K562 (cell line): ENCODE data around the gene LRRC7.

ENCODE experiments used
- CHD1 ChIP-seq: fragments of 200-600 bp; sonication (generic); IDR thresholded peaks from one replicate; pipeline ENCODE4 v1.6.1; 2012; ENCODE audit warnings: mild to moderate bottlenecking, moderate library complexity, low read length, inconsistent platforms
- EP300 ChIP-seq: IDR thresholded peaks from 2 replicates; pipeline ENCODE4 v1.6.1; 2012; ENCODE audit warnings: low read length, improper control_type of control experiment
- FOXK1 ChIP-seq: sonication (generic); formaldehyde crosslinking; IDR thresholded peaks from 2 replicates; pipeline ENCODE4 v1.8.0; 2022; ENCODE audit warnings: missing genetic modification reagents, mild to moderate bottlenecking, borderline replicate concordance
- GTF2E2 ChIP-seq: fragments of 200-800 bp; sonication (Bioruptor generic); IDR thresholded peaks from 2 replicates; pipeline ENCODE4 v1.6.1; 2016; ENCODE audit warnings: missing genetic modification characterization, missing compliant biosample characterization
- HDAC6 ChIP-seq: IDR thresholded peaks from 2 replicates; pipeline ENCODE4 v1.6.1; 2012; ENCODE audit warnings: low read depth, mild to moderate bottlenecking, control low read depth, inconsistent platforms, low read length, moderate library complexity
- RBFOX2 ChIP-seq: fragments of 200-400 bp; formaldehyde crosslinking; IDR thresholded peaks from 2 replicates; pipeline ENCODE4 v1.6.1; 2017; ENCODE audit warnings: low read depth, mild to moderate bottlenecking, low read length, moderate library complexity
- SREBF2 ChIP-seq: sonication (generic); formaldehyde crosslinking; IDR thresholded peaks from 2 replicates; pipeline ENCODE4 v1.4.0; 2020; ENCODE audit warnings: mild to moderate bottlenecking, missing genetic modification reagents
- ZBED1 ChIP-seq: IDR thresholded peaks from 2 replicates; pipeline ENCODE4 v1.6.1; 2014
- ZNF253 ChIP-seq: fragments of 250-450 bp; sonication (Bioruptor Pico); conservative IDR thresholded peaks from 2 replicates; pipeline ENCODE4 v1.6.1; 2021; ENCODE audit warnings: mild to moderate bottlenecking
- TF ChIP-seq, protein P1 (sequence below): fragments of 250-450 bp; sonication (Bioruptor Pico); IDR thresholded peaks from 2 replicates; pipeline ENCODE4 v1.5.0; 2021; ENCODE audit warnings: mild to moderate bottlenecking, moderate library complexity
- TF ChIP-seq, protein P2 (sequence below), 3 experiments: IDR thresholded peaks in 2 of 3; conservative IDR thresholded peaks in 1 of 3; 2 replicates each; pipeline ENCODE4 v1.5.1; 2011 to 2012; ENCODE audit warnings: low read length in 3 of 3, mild to moderate bottlenecking in 3 of 3, control low read depth in 2 of 3, improper control_type of control experiment in 1 of 3, inconsistent platforms in 1 of 3, low read depth in 1 of 3, mixed read lengths in 1 of 3, moderate library complexity in 1 of 3; ENCODE audit not compliant: insufficient read depth in 2 of 3
- TF ChIP-seq, protein P3 (sequence below): sonication (generic); formaldehyde crosslinking; IDR thresholded peaks from 2 replicates; pipeline ENCODE4 v1.9.0; 2022; ENCODE audit warnings: mild to moderate bottlenecking, missing genetic modification reagents

DNA sequence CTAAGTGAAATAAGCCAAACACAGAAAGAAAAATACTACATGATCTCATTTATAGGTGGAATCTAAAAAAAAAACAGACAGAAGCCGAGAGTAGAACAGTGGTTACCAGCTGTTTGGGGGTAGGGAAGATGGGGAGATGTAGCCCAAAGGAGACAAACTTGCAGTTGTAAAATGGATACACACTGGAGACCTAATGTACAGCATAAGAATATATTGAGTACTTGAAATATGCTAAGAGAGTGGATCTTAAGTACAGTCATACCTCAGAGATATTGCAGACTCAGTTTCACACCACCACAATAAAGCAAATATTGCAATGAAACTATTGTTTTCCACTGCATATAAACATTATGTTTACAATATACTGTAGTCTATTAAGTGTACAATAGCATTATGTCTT, 320.9 kb downstream of the LRRC7 start:
- TF ChIP-seq RBFOX2 (no peak), ZNF253 (CRISPR knock-in tag) (no peak), CHD1 (no peak), EP300 (no peak), FOXK1 (no peak), SREBF2 (CRISPR knock-in tag) (no peak), ZBED1 (no peak), GTF2E2 (tag) (no peak), HDAC6 (no peak)
- TF ChIP-seq, protein P1, sequence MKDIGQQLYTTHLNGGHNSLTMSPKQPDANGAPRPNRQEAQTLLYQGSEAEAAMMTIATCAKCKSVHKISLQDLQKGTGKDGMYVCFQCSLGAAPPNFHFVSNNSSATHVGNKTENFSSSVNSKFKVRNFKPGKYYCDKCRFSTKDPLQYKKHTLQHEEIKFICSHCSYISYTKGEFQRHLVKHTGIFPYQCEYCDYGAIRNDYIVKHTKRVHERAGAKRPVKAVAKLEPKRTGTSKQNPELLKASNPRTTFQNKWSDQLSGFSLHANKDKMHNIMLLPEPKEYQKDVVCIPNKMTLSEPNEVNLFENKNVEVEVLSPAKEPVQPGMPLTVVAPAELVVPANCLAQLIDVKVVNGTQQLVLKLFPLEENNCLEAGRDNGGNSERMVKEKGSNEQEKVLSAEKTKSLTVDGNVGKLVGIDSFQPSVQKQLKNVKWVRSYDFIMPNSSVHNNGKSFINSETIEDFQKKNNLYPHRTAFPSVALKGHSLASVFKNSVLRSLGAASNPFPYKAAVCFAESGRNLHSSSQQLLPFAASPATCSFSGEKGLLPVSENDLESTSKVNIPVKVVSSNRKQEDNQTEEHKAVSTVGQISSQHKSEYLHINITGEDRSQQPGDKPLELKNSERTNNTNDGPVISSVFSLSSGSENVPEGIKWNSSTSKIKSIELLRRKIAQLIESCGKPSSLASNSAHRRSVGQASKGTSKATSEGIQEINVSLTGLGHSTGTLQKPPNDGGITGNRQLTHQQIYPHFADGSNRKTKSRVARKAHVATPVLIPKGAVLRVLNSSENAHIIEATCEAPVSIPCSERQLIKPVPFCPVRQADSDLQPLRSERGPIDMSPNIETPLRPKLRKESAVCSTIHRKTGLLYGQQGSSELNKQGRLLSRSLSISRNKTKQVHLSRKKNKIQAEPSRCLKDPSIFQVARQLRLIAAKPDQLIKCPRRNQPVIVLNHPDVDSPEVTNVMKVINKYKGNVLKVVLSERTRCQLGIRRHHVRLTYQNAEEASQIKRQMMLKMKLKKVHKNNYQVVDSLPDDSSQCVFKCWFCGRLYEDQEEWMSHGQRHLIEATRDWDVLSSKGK = no peak
- TF ChIP-seq, protein P2, sequence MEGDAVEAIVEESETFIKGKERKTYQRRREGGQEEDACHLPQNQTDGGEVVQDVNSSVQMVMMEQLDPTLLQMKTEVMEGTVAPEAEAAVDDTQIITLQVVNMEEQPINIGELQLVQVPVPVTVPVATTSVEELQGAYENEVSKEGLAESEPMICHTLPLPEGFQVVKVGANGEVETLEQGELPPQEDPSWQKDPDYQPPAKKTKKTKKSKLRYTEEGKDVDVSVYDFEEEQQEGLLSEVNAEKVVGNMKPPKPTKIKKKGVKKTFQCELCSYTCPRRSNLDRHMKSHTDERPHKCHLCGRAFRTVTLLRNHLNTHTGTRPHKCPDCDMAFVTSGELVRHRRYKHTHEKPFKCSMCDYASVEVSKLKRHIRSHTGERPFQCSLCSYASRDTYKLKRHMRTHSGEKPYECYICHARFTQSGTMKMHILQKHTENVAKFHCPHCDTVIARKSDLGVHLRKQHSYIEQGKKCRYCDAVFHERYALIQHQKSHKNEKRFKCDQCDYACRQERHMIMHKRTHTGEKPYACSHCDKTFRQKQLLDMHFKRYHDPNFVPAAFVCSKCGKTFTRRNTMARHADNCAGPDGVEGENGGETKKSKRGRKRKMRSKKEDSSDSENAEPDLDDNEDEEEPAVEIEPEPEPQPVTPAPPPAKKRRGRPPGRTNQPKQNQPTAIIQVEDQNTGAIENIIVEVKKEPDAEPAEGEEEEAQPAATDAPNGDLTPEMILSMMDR (IDR thresholded peaks at IDR 0.05 in 2 of 3, conservative IDR thresholded peaks at IDR 0.05 in 1 of 3; ENCODE audit: insufficient read depth in 2 of 3, low read depth in 1 of 3, low read length in 3 of 3) = no peak
- TF ChIP-seq, protein P3, sequence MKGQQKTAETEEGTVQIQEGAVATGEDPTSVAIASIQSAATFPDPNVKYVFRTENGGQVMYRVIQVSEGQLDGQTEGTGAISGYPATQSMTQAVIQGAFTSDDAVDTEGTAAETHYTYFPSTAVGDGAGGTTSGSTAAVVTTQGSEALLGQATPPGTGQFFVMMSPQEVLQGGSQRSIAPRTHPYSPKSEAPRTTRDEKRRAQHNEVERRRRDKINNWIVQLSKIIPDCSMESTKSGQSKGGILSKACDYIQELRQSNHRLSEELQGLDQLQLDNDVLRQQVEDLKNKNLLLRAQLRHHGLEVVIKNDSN = no peak
